ENCODE results near the gene STAM. TPM values are rescaled to one million over a fixed set of nuclear protein-coding genes. Genes with fewer than 3 reads are reported as not detected.

The STAM gene
- total and polyA plus RNA-seq, 10 of the 15 experiments (the other 5 are each of a cell fraction or from before 2014, with no cell fraction given), result 8.8 to 15.9 (median 14.4) TPM

- TF ChIP-seq MYB (IDR thresholded peaks at IDR 0.05; ENCODE audit: borderline replicate concordance, low read depth, low read length) (peak; percentile 100), RUNX3 (IDR thresholded peaks at IDR 0.05; ENCODE audit: low read length) (peak; percentile 80), ETV6 (conservative IDR thresholded peaks at IDR 0.05 in 1 of 2, IDR thresholded peaks at IDR 0.05 in 1 of 2; ENCODE audit: borderline replicate concordance in 1 of 2, low read depth in 1 of 2) (no peak), SMARCA5 (IDR thresholded peaks at IDR 0.05) (no peak), HDAC2 (IDR thresholded peaks at IDR 0.05) (no peak), SP1 (IDR thresholded peaks at IDR 0.05; ENCODE audit: low read depth, low read length) (peak; percentile 50), POU2F2 (IDR thresholded peaks at IDR 0.05; ENCODE audit: borderline replicate concordance, low read depth, low read length) (peak; percentile 49; the same call in 2 of the 3 replicates), NFIC (IDR thresholded peaks at IDR 0.05; ENCODE audit: low read depth, low read length) (peak; percentile 66; the same call in 1 of the 2 replicates), CBX5 (IDR thresholded peaks at IDR 0.05; ENCODE audit: low read depth) (peak; percentile 33; the same call in 1 of the 2 replicates), IKZF1 (conservative IDR thresholded peaks at IDR 0.05) (peak; percentile 86), ZNF687 (IDR thresholded peaks at IDR 0.05) (peak; percentile 60), SMAD1 (IDR thresholded peaks at IDR 0.05; ENCODE audit: low read depth, partially characterized antibody) (peak; percentile 27), E2F4 (IDR thresholded peaks at IDR 0.05; ENCODE audit: low read depth, low read length) (peak; percentile 79), PKNOX1 (IDR thresholded peaks at IDR 0.05) (peak; percentile 81), DPF2 (IDR thresholded peaks at IDR 0.05) (peak; percentile 49; the same call in 1 of the 2 replicates), MTA3 (IDR thresholded peaks at IDR 0.05; ENCODE audit: borderline replicate concordance, low read length) (no peak)
- TF ChIP-seq, protein P1, sequence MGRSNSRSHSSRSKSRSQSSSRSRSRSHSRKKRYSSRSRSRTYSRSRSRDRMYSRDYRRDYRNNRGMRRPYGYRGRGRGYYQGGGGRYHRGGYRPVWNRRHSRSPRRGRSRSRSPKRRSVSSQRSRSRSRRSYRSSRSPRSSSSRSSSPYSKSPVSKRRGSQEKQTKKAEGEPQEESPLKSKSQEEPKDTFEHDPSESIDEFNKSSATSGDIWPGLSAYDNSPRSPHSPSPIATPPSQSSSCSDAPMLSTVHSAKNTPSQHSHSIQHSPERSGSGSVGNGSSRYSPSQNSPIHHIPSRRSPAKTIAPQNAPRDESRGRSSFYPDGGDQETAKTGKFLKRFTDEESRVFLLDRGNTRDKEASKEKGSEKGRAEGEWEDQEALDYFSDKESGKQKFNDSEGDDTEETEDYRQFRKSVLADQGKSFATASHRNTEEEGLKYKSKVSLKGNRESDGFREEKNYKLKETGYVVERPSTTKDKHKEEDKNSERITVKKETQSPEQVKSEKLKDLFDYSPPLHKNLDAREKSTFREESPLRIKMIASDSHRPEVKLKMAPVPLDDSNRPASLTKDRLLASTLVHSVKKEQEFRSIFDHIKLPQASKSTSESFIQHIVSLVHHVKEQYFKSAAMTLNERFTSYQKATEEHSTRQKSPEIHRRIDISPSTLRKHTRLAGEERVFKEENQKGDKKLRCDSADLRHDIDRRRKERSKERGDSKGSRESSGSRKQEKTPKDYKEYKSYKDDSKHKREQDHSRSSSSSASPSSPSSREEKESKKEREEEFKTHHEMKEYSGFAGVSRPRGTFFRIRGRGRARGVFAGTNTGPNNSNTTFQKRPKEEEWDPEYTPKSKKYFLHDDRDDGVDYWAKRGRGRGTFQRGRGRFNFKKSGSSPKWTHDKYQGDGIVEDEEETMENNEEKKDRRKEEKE (IDR thresholded peaks at IDR 0.05), result no peak
- TF ChIP-seq, protein P2, sequence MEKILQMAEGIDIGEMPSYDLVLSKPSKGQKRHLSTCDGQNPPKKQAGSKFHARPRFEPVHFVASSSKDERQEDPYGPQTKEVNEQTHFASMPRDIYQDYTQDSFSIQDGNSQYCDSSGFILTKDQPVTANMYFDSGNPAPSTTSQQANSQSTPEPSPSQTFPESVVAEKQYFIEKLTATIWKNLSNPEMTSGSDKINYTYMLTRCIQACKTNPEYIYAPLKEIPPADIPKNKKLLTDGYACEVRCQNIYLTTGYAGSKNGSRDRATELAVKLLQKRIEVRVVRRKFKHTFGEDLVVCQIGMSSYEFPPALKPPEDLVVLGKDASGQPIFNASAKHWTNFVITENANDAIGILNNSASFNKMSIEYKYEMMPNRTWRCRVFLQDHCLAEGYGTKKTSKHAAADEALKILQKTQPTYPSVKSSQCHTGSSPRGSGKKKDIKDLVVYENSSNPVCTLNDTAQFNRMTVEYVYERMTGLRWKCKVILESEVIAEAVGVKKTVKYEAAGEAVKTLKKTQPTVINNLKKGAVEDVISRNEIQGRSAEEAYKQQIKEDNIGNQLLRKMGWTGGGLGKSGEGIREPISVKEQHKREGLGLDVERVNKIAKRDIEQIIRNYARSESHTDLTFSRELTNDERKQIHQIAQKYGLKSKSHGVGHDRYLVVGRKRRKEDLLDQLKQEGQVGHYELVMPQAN (conservative IDR thresholded peaks at IDR 0.05), result peak; percentile 80
Observed at GRCh38 chr10:17643755-17644484, at the start of gene STAM (continued).
